Sciatic nerve (tissue), 2 donors: Measurements from ENCODE around the gene CDK4. TPM values are rescaled to one million over a fixed set of nuclear protein-coding genes. Genes with fewer than 3 reads are reported as not detected.

Experiments
- ATAC-seq: fragments of 200-7000 bp; cut with Tn5 transposase; one replicate; pipeline ENCODE4 v1.9.1; 2020; ENCODE audit warnings: mild to moderate bottlenecking, moderate library complexity
- DNase-seq: peaks from one replicate; pipeline ENCODE4 v3.0.0-alpha.2; 2020; ENCODE audit warnings: low spot score
- intact Hi-C: fragments of 100-400 bp; cut with DNase I; formaldehyde crosslinking; loops from one replicate; pipeline ENCODE4 v1.14.2; 2022
- total RNA-seq: library from RNA; stranded (reverse); fragmentation: NEBNext Ultra II Directional; extraction: Animal tissue kit (Norgen Biotek cat#: 25700); gene quantifications from one replicate; pipeline ENCODE4 v1.2.1, GENCODE V29; 2021
- donor health status: DM: no; HTN: no; CAD: no.
- donor health status: DM: no; HTN: no; CAD: no.

Gene CDK4
- total RNA-seq, 1 donor from 2014 or later, result 54.0 TPM

DNA sequence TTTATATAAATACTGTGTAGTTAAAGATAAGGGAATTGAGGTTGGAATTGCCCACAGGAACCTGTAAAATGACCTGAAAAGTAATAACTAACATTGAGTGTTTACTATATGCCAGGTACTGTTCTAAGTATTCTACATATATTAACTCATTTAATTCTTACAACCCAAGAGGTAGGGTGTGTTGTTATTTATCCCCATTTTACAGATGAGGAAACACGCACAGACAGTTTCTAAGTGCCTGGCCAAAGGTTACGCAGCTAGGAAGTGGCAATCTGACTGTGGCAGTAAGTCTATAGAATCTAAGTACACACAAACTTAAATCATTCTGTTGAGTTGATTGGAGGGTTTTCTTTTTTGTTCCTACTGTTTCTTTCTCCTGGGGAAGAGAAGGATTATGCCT is 8.3 kb downstream of the CDK4 start:
- ATAC-seq (no peak), DNase-seq (no peak)
- intact Hi-C loops, result no loop called here

DNA sequence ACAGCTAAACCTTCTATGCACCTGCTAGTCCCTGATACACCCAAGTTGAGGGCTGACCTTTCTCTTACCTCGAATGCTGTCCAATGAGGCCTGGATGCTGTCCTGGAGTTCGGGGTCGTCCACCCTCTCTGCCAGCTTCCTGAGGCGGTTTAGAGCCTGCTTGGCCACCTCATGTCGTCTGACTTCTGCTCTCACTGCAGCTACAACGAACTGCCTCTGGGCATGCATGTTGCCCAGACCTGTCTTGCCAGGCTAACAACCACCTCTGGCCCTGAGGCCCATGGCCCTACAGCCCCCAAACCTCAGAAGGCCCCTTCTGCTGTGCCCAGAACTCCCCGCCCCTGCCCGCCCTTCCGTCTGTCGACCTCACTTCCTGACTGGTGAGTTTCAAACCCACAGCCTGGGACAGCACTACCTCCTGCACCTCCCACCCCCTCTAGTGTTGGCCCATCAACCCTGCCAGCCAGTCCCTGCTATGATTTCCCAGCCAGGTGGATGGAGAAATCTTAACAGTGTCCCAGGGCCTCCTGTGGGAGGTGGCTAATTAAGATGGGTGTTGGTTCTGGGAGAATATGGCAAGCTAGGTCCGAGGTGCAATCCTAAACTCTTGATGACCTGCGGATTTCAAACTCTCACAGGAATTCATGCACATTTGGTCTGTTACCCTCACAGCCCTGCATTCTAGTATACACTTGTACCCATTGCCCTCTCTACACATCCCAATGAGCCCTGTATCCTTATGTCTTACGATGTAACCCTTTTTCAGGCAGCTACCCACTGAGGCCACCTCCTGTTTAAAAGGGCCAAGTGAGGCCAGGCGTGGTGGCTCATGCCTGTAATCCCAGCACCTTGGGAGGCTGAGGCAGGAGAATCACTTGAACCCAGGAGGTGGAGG is 10.0 kb downstream of the CDK4 start:
- intact Hi-C loops, result no loop called here
- DNase-seq (no peak), ATAC-seq (no peak)

DNA sequence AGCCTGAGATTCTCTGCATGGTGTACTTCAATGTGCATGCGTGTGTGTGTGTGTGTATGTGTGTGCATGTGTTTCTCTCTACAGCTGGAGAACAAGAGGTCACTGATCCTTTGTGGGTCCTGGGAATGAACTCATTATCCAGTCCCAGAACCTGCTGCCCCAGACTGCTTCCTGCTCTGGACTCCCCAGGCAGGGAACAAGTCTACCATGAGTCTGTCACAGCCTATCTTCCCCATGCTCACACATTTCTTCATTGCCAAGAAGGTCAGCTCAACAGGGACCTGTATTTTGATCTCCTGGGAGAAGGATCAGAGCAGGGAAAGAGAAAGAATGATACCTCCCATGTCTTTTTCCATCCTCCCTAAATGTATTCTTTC is 10.7 kb downstream of the CDK4 start:
- intact Hi-C loops, result no loop called here
- no peak for DNase-seq
- no peak for ATAC-seq

DNA sequence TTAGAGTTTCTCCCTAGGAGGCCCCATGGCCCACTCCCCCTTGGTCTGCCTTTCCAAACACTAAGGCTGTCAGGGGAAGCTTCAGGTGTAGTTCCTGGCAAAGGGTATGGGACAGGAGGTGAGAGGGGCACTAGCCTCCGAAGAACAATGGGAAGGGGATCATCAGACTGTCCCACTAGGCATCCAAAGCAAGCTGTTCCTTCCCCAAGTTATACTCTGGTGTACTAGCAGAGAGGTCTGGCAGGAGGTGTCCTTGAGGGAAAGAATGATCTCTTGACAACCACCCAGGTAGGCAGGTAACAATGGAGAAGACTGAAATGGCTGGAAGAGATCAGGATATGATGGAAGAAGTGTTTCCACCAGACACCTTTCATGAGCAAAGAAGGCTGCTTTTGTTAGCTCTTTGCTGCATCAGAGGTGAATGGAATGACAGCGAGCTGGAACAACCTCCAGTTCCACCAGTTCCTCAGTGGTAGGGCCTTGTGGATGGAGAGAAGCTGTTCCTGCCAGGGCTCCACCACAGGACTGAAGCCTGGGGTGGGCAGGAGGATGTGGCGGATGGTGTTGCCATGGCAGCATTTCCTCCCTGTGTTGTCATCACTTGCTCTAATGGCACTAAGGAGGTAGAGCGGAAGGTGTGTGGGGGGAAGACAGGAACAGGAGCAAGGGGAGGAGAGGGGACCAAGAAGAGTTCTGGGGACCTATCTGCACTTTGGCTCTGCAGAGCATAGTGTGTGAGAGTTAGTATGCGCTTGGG is 11.3 kb downstream of the CDK4 start:
- ATAC-seq, result no peak
- intact Hi-C loops, result no loop called here
- no peak for DNase-seq

DNA sequence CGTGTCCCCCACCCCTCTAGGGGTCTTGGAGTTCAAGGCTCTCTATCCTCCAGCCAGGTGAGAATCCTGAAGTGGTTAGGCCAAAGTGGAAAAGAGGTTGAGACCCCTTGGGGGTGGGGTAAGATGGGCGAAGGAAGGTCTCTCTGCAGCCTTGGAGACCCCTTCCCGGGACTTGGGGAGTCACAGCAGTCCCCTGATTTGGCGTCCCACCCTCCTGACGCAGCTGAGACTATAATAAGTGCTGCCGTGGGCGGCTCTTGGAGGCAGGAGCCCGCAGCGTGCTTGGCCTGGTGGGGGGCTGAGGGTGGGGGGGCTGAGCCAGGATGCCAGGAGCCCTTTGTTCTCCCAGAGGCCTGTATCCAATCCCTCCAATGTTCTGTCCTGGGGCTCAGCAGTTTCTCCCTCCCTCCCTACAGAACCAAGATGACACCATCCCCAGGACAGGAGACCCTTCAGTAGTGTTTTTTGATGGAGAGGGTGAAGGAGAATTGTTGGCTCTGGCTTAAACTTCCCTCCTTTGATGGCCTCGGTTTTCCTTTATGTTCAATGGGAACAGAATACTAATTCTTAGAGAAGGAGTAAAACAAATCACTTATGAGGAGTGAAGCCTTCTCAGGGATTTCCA is 12.1 kb downstream of the CDK4 start:
- DNase-seq (no peak), ATAC-seq (no peak)
- intact Hi-C loops, result no loop called here

DNA sequence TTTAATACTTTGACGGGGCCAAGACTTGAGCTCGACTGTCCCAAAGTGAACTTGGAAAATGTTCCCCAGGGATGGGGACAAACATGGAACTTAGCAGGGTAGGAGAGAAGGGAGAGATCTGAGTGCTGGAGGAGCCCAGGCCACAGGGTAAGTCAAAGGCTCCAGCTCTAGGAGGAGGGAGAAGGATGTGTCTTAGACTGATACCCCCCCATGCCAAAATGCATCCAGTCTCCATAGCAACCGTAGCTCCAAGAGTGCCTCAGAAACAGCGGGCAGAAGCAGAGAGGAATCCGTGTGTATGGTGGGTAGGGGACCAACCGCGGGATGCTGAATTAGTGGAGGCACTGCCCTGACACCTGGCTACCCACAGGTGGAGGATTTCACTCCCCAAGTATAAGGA is 12.7 kb downstream of the CDK4 start:
- ATAC-seq, result no peak
- DNase-seq, result no peak
- intact Hi-C loops, result no loop called here

GRCh38 chr12:57738661-57739237 is 13.4 kb downstream of the CDK4 start, which contains the start of gene AGAP2:
Gene AGAP2, minus strand, starts transcription at chr12:57738742. Its CDS starts 496 bp downstream, at chr12:57738246.
- DNase-seq, result no peak
- no peak for ATAC-seq
- intact Hi-C loops, result no loop called here

GRCh38 chr12:57737467-57738460 is 14.3 kb downstream of the CDK4 start:
- ATAC-seq, result no peak
- intact Hi-C loops, result no loop called here
- no peak for DNase-seq

- DNase-seq (no peak), ATAC-seq (no peak)
- intact Hi-C loops, result no loop called here
Measured at GRCh38 chr12:57736741-57737466, 15.2 kb downstream of the CDK4 start.

DNA sequence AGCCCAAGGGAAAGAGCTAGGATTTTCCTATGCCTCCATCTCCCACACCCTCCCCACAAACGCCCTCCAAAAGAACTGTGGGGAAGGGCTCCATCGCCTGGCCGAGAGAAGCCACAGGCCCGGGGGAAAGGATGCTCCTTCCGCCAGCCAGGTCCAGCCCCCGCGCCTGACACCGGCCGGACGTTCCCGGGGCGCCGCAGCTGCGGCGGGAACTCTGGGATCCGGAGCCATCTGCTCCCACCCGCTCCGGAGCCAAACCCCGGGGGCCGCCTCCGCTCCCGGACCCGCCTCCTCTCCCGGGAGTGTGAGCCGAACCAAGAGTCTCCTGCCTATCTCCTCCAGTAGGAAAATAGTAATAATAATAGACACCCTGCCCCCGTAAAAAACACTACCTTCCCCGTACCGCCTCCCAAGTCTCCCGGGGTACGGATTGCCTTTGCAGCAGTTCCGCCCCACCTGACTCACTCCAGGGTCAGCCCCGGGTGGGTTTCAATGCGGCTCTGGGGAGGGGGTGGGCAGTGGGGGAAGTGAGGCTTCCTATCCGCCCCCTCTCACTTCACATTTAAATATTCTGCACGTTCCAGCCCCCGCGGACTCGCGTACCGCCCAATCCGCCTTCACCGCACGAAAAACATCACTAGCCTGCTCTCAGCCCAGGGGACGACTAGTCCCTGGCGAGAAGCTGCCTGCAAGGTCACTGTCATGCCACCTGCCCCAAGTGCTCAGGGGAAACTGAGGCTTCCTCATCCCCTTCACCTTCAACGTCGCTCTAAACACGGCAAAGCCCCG is 16.0 kb downstream of the CDK4 start:
- intact Hi-C loops, result no loop called here
- no peak for DNase-seq
- peak; percentile 50 for ATAC-seq

GRCh38 chr12:57735198-57735855 is 16.8 kb downstream of the CDK4 start:
- ATAC-seq, result no peak
- DNase-seq, result no peak
- intact Hi-C loops, result no loop called here

GRCh38 chr12:57734591-57734990 is 17.5 kb downstream of the CDK4 start:
- ATAC-seq (no peak), DNase-seq (no peak)
- intact Hi-C loops, result no loop called here

- intact Hi-C loops, result no loop called here
- ATAC-seq, result no peak
- DNase-seq, result no peak
Measured at GRCh38 chr12:57733928-57734327, 18.2 kb downstream of the CDK4 start.

- intact Hi-C loops, result no loop called here
- ATAC-seq, result no peak
- peak; percentile 35 for DNase-seq
Measured at GRCh38 chr12:57732726-57733593, 19.1 kb downstream of the CDK4 start.

- ATAC-seq, result no peak
- intact Hi-C loops, result no loop called here
- DNase-seq, result peak; percentile 21
Measured at GRCh38 chr12:57732270-57732669, 19.8 kb downstream of the CDK4 start.
